Ectodermal cell (in vitro differentiated cells): ENCODE measurements around the gene GLRA3. TPM values are rescaled to one million over a fixed set of nuclear protein-coding genes. Genes with fewer than 3 reads are reported as not detected.
A peak's percentile ranks its signal among the peaks of the same experiment; 100 is the strongest.
"Not testable (repeated sequence)": the region's sequence is repeated elsewhere in the genome, so short reads cannot be mapped to it uniquely, and the experiment has no call there.

Experiments used
- H3K27ac ChIP-seq: 2 replicates; pipeline ENCODE4 v1.7.0; 2013; ENCODE audit warnings: mild to moderate bottlenecking, low read depth, low read length; ENCODE audit not compliant: insufficient read depth, poor library complexity, severe bottlenecking
- H3K27me3 ChIP-seq: 2 replicates; pipeline ENCODE4 v1.7.0; 2013; ENCODE audit warnings: mild to moderate bottlenecking, low read length; ENCODE audit not compliant: insufficient read depth, control insufficient read depth, poor library complexity, severe bottlenecking
- H3K36me3 ChIP-seq: one replicate; pipeline ENCODE4 v1.7.0; 2013; ENCODE audit warnings: low read length; ENCODE audit not compliant: control insufficient read depth, insufficient read depth
- H3K4me1 ChIP-seq: one replicate; pipeline ENCODE4 v1.7.0; 2013; ENCODE audit warnings: low read length; ENCODE audit not compliant: control insufficient read depth, insufficient read depth
- H3K4me3 ChIP-seq: 2 replicates; pipeline ENCODE4 v1.7.0; 2013; ENCODE audit warnings: low read depth, low read length, control low read depth; ENCODE audit not compliant: insufficient read depth
- H3K9me3 ChIP-seq: 2 replicates; pipeline ENCODE4 v1.7.0; 2013; ENCODE audit warnings: mild to moderate bottlenecking, low read length, moderate library complexity; ENCODE audit not compliant: control insufficient read depth
- WGBS, 2 experiments: methylation state at CpG; one replicate each; pipeline ENCODE4 v1.1.7; 2013; ENCODE audit warnings: missing lambda C conversion rate in 2 of 2; 5-methylcytosine and 5-hydroxymethylcytosine counted together
- polyA plus RNA-seq, 4 experiments: library from polyadenylated mRNA; stranded (reverse); fragments of 50-300 nt; gene quantifications; one replicate each; pipeline ENCODE4 v1.2.3, GENCODE V29; 2013

The GLRA3 gene
- not detected for polyA plus RNA-seq (2013, experiment 1 of 4)
- not detected for polyA plus RNA-seq (2013, experiment 2 of 4)
- polyA plus RNA-seq (2013, experiment 3 of 4): not detected
- polyA plus RNA-seq (2013, experiment 4 of 4): 0.08 TPM

DNA sequence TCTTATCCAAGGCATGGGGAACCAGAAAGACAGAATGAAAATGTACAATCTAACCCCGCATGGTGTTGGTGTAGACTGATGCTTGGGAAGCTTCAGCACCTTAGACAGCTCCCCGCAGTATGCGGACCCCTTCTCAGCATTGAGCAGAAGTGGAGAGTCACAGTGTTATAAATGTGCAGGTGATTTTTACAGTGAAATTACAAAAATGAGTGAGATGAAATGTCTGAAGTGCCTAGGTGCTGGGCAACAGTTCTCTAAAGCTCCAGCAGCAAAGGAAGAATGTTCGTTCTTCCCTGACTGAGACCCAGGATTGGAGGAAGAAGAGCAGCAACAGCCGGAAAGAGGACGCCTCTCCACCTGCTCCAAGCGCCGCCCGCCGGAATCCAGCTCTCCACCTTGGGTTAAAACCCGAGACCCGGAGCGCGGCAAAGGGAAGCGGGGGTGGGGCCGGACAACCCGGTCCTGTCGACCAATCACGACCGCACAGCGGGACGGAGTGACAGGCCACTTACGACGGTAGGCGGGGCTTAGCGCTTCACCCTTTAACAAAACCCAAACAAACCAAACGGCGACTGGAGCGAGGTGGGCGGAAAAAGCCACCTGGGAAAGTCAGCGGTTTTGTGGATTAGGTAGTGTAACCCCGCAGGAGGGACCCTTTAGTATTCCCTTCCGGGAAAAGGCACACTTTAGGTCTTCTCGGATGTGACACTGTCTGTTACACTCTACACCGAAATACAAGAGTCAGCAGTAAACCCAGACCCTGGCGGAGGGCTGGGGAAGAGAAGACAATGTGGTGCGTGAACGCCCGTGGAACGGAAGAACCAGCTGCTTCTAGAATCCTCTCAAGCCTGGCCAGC is at the start of gene GLRA3:
TSS of gene GLRA3 (minus strand) at position 403 of the 857 bp plus-strand sequence. CDS start 436 bp downstream, outside the sequence.
- Histone ChIP-seq H3K36me3 (no peaks in the 10 kb centered on the region), H3K27me3 (peaks cover 7% of the 10 kb centered on the region), H3K4me3 (peak within 1 kb of the TSS; percentile 47), H3K9me3 (no peaks in the 10 kb centered on the region), H3K27ac (no peak within 1 kb of the TSS), H3K4me1 (no peaks in the 10 kb centered on the region)
- 1% methylated on average over 40 of the region's 40 CpGs for WGBS, 2 experiments

GRCh38 chr4:174874898-174875297 is 45.9 kb upstream of the GLRA3 start:
- Histone ChIP-seq H3K4me3 (no peak overlapping the region), H3K36me3 (no peaks in the 10 kb centered on the region), H3K9me3 (no peaks in the 10 kb centered on the region), H3K4me1 (no peaks in the 10 kb centered on the region), H3K27ac (no peak overlapping the region), H3K27me3 (no peaks in the 10 kb centered on the region)
- WGBS, 2 experiments: 75% methylated on average over 1 of the region's 1 CpG; no CpG with 5 or more reads in 1 of the 2 experiments

GRCh38 chr4:174873931-174874330 is 44.9 kb upstream of the GLRA3 start:
- H3K27ac ChIP-seq: no peak overlapping the region
- 7 to 32% methylated on average over 1 of the region's 1 CpG for WGBS, 2 experiments
- H3K27me3 ChIP-seq: no peaks in the 10 kb centered on the region
- H3K36me3 ChIP-seq: no peaks in the 10 kb centered on the region
- H3K4me1 ChIP-seq: no peaks in the 10 kb centered on the region
- no peaks in the 10 kb centered on the region for H3K9me3 ChIP-seq
- H3K4me3 ChIP-seq: no peak overlapping the region

DNA sequence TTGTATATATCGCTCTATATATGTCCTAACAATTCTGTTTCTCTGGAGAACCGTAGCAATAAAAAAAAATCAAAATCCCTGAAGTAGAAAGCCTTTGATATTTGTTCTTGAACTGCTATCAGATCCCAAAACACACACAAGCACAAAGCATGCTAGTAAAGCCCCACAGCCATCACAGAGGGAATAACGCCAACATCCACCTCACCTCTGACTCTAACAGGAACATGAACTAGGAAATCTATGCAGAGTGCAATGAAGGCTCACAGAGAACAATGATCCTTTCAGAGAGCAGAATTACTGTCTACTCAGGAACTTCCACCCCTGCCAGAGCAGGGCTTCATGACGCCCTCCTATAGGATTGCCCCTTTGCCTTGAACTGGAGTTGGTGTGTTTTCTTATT is 44.1 kb upstream of the GLRA3 start:
- WGBS, 2 experiments: 85 to 92% methylated on average over 3 of the region's 4 CpGs
- H3K4me3 ChIP-seq, H3K4me1 ChIP-seq, H3K36me3 ChIP-seq, H3K27ac ChIP-seq, H3K9me3 ChIP-seq, H3K27me3 ChIP-seq: not testable (repeated sequence)

- Histone ChIP-seq H3K27me3 (no peaks in the 10 kb centered on the region), H3K36me3 (no peaks in the 10 kb centered on the region), H3K4me1 (no peaks in the 10 kb centered on the region), H3K4me3 (no peak overlapping the region), H3K9me3 (no peaks in the 10 kb centered on the region), H3K27ac (no peak overlapping the region)
These were observed 42.4 kb upstream of the GLRA3 start for GRCh38 chr4:174871407-174871806.

- Histone ChIP-seq H3K27me3 (no peaks in the 10 kb centered on the region), H3K36me3 (no peaks in the 10 kb centered on the region), H3K27ac (no peak overlapping the region), H3K4me1 (no peaks in the 10 kb centered on the region), H3K4me3 (no peak overlapping the region), H3K9me3 (no peaks in the 10 kb centered on the region)
- 88 to 90% methylated on average over 2 of the region's 2 CpGs for WGBS, 2 experiments
These were observed 41.3 kb upstream of the GLRA3 start for GRCh38 chr4:174870311-174870710.

GRCh38 chr4:174869339-174869738 is 40.3 kb upstream of the GLRA3 start:
- H3K9me3 ChIP-seq: no peaks in the 10 kb centered on the region
- H3K4me1 ChIP-seq: no peaks in the 10 kb centered on the region
- no peak overlapping the region for H3K27ac ChIP-seq
- H3K27me3 ChIP-seq: no peaks in the 10 kb centered on the region
- no peak overlapping the region for H3K4me3 ChIP-seq
- WGBS, 2 experiments: 90 to 94% methylated on average over 3 of the region's 3 CpGs
- H3K36me3 ChIP-seq: no peaks in the 10 kb centered on the region

GRCh38 chr4:174867903-174868302 is 38.9 kb upstream of the GLRA3 start:
- no peaks in the 10 kb centered on the region for H3K9me3 ChIP-seq
- WGBS, 2 experiments: 96 to 97% methylated on average over 1 to 3 of the region's 3 CpGs
- no peaks in the 10 kb centered on the region for H3K27me3 ChIP-seq
- no peak overlapping the region for H3K27ac ChIP-seq
- no peak overlapping the region for H3K4me3 ChIP-seq
- no peaks in the 10 kb centered on the region for H3K4me1 ChIP-seq
- H3K36me3 ChIP-seq: no peaks in the 10 kb centered on the region

GRCh38 chr4:174865418-174865985 is 36.5 kb upstream of the GLRA3 start:
- 85% methylated on average over 1 of the region's 1 CpG; no CpG with 5 or more reads in 1 of the 2 experiments for WGBS, 2 experiments
- H3K36me3 ChIP-seq: no peaks in the 10 kb centered on the region
- H3K27me3 ChIP-seq: no peaks in the 10 kb centered on the region
- H3K4me3 ChIP-seq: no peak overlapping the region
- no peak overlapping the region for H3K27ac ChIP-seq
- no peaks in the 10 kb centered on the region for H3K9me3 ChIP-seq
- no peaks in the 10 kb centered on the region for H3K4me1 ChIP-seq

- Histone ChIP-seq H3K9me3 (no peaks in the 10 kb centered on the region), H3K4me1 (no peaks in the 10 kb centered on the region), H3K27ac (no peak overlapping the region), H3K27me3 (no peaks in the 10 kb centered on the region), H3K36me3 (no peaks in the 10 kb centered on the region), H3K4me3 (no peak overlapping the region)
- 88 to 98% methylated on average over 2 of the region's 2 CpGs for WGBS, 2 experiments
These were observed 35.0 kb upstream of the GLRA3 start for GRCh38 chr4:174864031-174864430.
